Neuronal stem cell (in vitro differentiated cells): ENCODE measurements around the gene ZG16.

Experiments used
- DNase-seq: peaks from one replicate; pipeline ENCODE4 v3.0.0-alpha.2; 2013; ENCODE audit warnings: low spot score
- H2AFZ ChIP-seq: one replicate; pipeline ENCODE4 v1.6.1; 2013; ENCODE audit warnings: mild to moderate bottlenecking, low read length, inconsistent platforms
- H2AK5ac ChIP-seq: 2 replicates; pipeline ENCODE4 v1.6.1; 2013; ENCODE audit warnings: low read depth, mild to moderate bottlenecking, inconsistent platforms, low read length, moderate library complexity, mixed read lengths
- H2BK120ac ChIP-seq: 2 replicates; pipeline ENCODE4 v1.6.1; 2013; ENCODE audit warnings: low read depth, mild to moderate bottlenecking, inconsistent platforms, low read length, moderate library complexity, mixed read lengths
- H2BK12ac ChIP-seq: one replicate; pipeline ENCODE4 v1.6.1; 2013; ENCODE audit warnings: low read length, inconsistent platforms
- H2BK15ac ChIP-seq: 2 replicates; pipeline ENCODE4 v1.6.1; 2013; ENCODE audit warnings: mild to moderate bottlenecking, low read length, inconsistent platforms, mixed read lengths
- H2BK5ac ChIP-seq: one replicate; pipeline ENCODE4 v1.6.1; 2013; ENCODE audit warnings: inconsistent platforms, mild to moderate bottlenecking, low read length, moderate library complexity
- H3K14ac ChIP-seq: one replicate; pipeline ENCODE4 v1.6.1; 2013; ENCODE audit warnings: low read length, inconsistent platforms
- H3K18ac ChIP-seq: 2 replicates; pipeline ENCODE4 v1.6.1; 2013; ENCODE audit warnings: low read length, inconsistent platforms
- H3K23ac ChIP-seq: 2 replicates; pipeline ENCODE4 v1.6.1; 2013; ENCODE audit warnings: low read depth, mild to moderate bottlenecking, mixed read lengths, low read length, inconsistent platforms; ENCODE audit not compliant: poor library complexity
- H3K27ac ChIP-seq: replicated peaks from 3 replicates; pipeline ENCODE4 v1.5.1; 2013; ENCODE audit warnings: low read length, inconsistent platforms
- H3K27me3 ChIP-seq, 3 experiments: 2 replicates each; pipeline ENCODE4 v1.6.1; 2013; ENCODE audit warnings: low read length in 3 of 3, mild to moderate bottlenecking in 2 of 3, inconsistent platforms in 1 of 3, low read depth in 1 of 3, mixed read lengths in 1 of 3, moderate library complexity in 1 of 3; ENCODE audit not compliant: control insufficient read depth in 3 of 3, insufficient read depth in 3 of 3
- H3K36me3 ChIP-seq, 2 donors: replicated peaks in 1 of 2; 2 replicates each; pipeline ENCODE4 v1.6.1; 2013; ENCODE audit warnings: low read length in 2 of 2; ENCODE audit not compliant: control insufficient read depth in 2 of 2, insufficient read depth in 2 of 2
- H3K4ac ChIP-seq: 2 replicates; pipeline ENCODE4 v1.6.1; 2013; ENCODE audit warnings: inconsistent platforms, mild to moderate bottlenecking, low read length, moderate library complexity
- H3K4me1 ChIP-seq, 2 donors: 1 replicate in 1 of 2; 2 replicates in 1 of 2; pipeline ENCODE4 v1.6.1; 2013; ENCODE audit warnings: low read length in 2 of 2, low read depth in 1 of 2; ENCODE audit not compliant: control insufficient read depth in 2 of 2, insufficient read depth in 1 of 2
- H3K4me2 ChIP-seq: one replicate; pipeline ENCODE4 v1.6.1; 2013; ENCODE audit warnings: mild to moderate bottlenecking, low read length, inconsistent platforms; ENCODE audit not compliant: insufficient read depth, poor library complexity, severe bottlenecking
- H3K4me3 ChIP-seq, 2 donors: 2 replicates each; pipeline ENCODE4 v1.5.1; 2013; ENCODE audit warnings: low read length in 2 of 2, mild to moderate bottlenecking in 2 of 2, inconsistent platforms in 1 of 2, moderate library complexity in 1 of 2
- H3K79me1 ChIP-seq: one replicate; pipeline ENCODE4 v1.6.1; 2013; ENCODE audit warnings: low read depth, mild to moderate bottlenecking, inconsistent platforms, low read length, moderate library complexity
- H3K9ac ChIP-seq: one replicate; pipeline ENCODE4 v1.6.1; 2013; ENCODE audit warnings: mild to moderate bottlenecking, low read depth, low read length, inconsistent platforms; ENCODE audit not compliant: poor library complexity
- H3K9me3 ChIP-seq, 2 donors: replicated peaks in 1 of 2; 2 replicates each; pipeline versions ENCODE3 to v1.6.1; 2013; ENCODE audit warnings: low read length in 2 of 2, mild to moderate bottlenecking in 2 of 2, inconsistent platforms in 1 of 2, low read depth in 1 of 2, mixed read lengths in 1 of 2, moderate library complexity in 1 of 2; ENCODE audit not compliant: control insufficient read depth in 2 of 2, insufficient read depth in 1 of 2
- H4K8ac ChIP-seq: one replicate; pipeline ENCODE4 v1.6.1; 2013; ENCODE audit warnings: low read depth, mild to moderate bottlenecking, inconsistent platforms, low read length, moderate library complexity
- H4K91ac ChIP-seq: one replicate; pipeline ENCODE4 v1.6.1; 2013; ENCODE audit warnings: low read length, low read depth, mild to moderate bottlenecking, inconsistent platforms; ENCODE audit not compliant: poor library complexity
- WGBS, 2 donors: extraction: QIAGEN DNeasy Blood & Tissue Kit; methylation state at CpG; one replicate each; pipeline ENCODE4 v1.1.7; 2013; ENCODE audit warnings: missing lambda C conversion rate in 2 of 2, mixed read lengths in 1 of 2; ENCODE audit not compliant: insufficient read length in 2 of 2, insufficient replicate concordance in 1 of 2; ENCODE audit errors: extremely low coverage in 2 of 2; 5-methylcytosine and 5-hydroxymethylcytosine counted together

The ZG16 gene

GRCh38 chr16:29743475-29743826 lies 34.6 kb upstream of the ZG16 start:
- peaks cover 0 to 5% of the 10 kb centered on the region in 2 donors for H3K9me3 ChIP-seq
- no peak overlapping the region for H3K18ac ChIP-seq
- no peak overlapping the region for H3K27ac ChIP-seq
- H3K9ac ChIP-seq: no peak overlapping the region
- H3K4ac ChIP-seq: no peak overlapping the region
- no peak overlapping the region for H2BK15ac ChIP-seq
- no peak overlapping the region for H3K14ac ChIP-seq
- H3K27me3 ChIP-seq: peaks cover 0 to 4% (median 0%) of the 10 kb centered on the region in 3 experiments
- peaks cover 5% of the 10 kb centered on the region for H3K79me1 ChIP-seq
- DNase-seq: no peak
- H3K4me3 ChIP-seq: no peak overlapping the region
- no peak overlapping the region for H4K8ac ChIP-seq
- H3K36me3 ChIP-seq: no peaks in the 10 kb centered on the region
- no peak overlapping the region for H2BK120ac ChIP-seq
- no peak overlapping the region for H2AFZ ChIP-seq
- H2BK5ac ChIP-seq: no peak overlapping the region
- no peak overlapping the region for H4K91ac ChIP-seq
- no peak overlapping the region for H3K23ac ChIP-seq
- no peak overlapping the region for H2BK12ac ChIP-seq
- WGBS, 2 donors: no CpG with 5 or more reads among the region's 5 CpGs
- no peak overlapping the region for H2AK5ac ChIP-seq
- no peak overlapping the region for H3K4me2 ChIP-seq
- H3K4me1 ChIP-seq: no peaks in the 10 kb centered on the region

DNA sequence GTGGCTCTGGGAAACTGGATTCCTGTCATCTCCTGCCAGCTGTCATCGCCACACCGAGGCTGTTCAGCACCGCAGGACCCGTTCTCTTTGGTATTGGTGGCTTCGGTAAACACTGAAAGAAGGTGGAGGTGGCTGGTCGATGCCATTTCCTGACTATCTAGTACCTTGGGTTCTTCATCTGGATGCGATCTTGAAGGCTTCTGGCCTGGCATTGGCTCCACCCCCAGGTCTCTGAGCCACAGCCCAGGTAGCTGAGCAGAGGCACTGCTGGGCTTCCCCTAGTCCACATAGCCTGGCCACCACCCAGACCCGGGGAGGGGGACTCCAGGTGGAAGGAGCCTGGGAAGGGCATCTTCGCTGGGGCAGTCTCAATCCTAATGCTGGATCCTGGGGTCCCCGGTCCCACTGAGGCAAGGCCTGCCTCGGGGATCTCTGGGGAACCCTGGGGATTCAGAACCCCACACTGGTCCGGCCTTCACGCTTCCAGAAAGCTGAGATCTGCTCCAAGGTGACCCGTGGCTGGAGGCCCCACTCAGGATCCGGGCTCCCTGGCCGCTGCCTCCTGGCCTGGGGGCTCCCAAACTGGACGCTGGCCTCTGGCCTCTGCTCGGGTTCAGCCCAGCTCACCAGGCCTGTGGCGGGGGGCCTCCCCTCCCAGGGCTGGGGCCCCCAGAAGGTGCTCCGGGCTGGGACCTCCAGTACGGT lies 34.1 kb upstream of the ZG16 start:
- H3K14ac ChIP-seq: no peak overlapping the region
- H3K27ac ChIP-seq: no peak overlapping the region
- H3K9me3 ChIP-seq: peaks cover 0 to 5% of the 10 kb centered on the region in 2 donors
- no peak overlapping the region for H2BK15ac ChIP-seq
- H3K4me2 ChIP-seq: no peak overlapping the region
- no peak overlapping the region for H4K91ac ChIP-seq
- H3K18ac ChIP-seq: no peak overlapping the region
- DNase-seq: no peak
- H3K79me1 ChIP-seq: peaks cover 5% of the 10 kb centered on the region
- no CpG with 5 or more reads among the region's 21 CpGs for WGBS, 2 donors
- H3K4ac ChIP-seq: no peak overlapping the region
- H3K36me3 ChIP-seq: no peaks in the 10 kb centered on the region
- H3K9ac ChIP-seq: no peak overlapping the region
- peak overlapping the region; percentile 39 for H2BK5ac ChIP-seq
- no peak overlapping the region for H4K8ac ChIP-seq
- H2BK120ac ChIP-seq: no peak overlapping the region
- no peak overlapping the region for H3K4me3 ChIP-seq
- no peaks in the 10 kb centered on the region for H3K4me1 ChIP-seq
- peaks cover 0 to 4% (median 0%) of the 10 kb centered on the region in 3 experiments for H3K27me3 ChIP-seq
- no peak overlapping the region for H2AFZ ChIP-seq
- H2BK12ac ChIP-seq: no peak overlapping the region
- peak overlapping the region; percentile 89 for H3K23ac ChIP-seq
- H2AK5ac ChIP-seq: peak overlapping the region; percentile 1

DNA sequence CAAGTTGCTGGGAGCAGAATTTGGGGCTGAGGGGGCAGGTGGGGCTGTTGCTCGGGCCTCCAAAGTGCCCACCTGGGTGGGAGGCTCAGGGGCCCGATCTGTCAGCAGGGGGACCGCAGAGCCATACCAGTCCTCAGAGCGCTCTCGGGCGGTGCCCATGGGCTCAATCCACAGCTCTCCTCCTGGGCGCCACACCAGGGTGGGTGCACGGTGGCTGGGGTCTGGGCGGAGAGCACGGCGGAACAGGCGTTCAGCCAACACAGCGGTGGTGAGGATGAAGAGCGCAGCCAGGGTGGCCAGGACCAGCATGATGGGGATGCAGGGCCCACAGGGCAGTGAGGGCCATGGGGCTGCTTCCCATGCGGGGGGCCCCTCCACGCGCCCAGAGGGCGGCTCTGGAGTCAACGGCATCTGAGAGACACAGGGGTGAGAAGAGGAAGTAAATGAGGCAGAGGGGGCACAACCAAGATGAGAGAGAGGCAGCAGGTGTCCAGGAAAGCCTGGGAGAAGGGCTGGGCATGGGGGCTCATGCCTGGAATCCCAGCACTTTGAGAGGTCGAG lies 33.4 kb upstream of the ZG16 start:
- no peak overlapping the region for H3K4me3 ChIP-seq
- H2BK5ac ChIP-seq: peak overlapping the region; percentile 39
- peak overlapping the region; percentile 15 for H3K18ac ChIP-seq
- H3K9ac ChIP-seq: no peak overlapping the region
- H3K27me3 ChIP-seq: peaks cover 0 to 4% (median 0%) of the 10 kb centered on the region in 3 experiments
- no peak overlapping the region for H3K4ac ChIP-seq
- H3K27ac ChIP-seq: no peak overlapping the region
- no peak overlapping the region for H3K4me2 ChIP-seq
- no peak overlapping the region for H4K8ac ChIP-seq
- H3K4me1 ChIP-seq: no peaks in the 10 kb centered on the region
- peaks cover 0 to 5% of the 10 kb centered on the region in 2 donors for H3K9me3 ChIP-seq
- H2BK15ac ChIP-seq: no peak overlapping the region
- no peak overlapping the region for H4K91ac ChIP-seq
- no peak overlapping the region for H2AFZ ChIP-seq
- no peak overlapping the region for H3K14ac ChIP-seq
- peaks cover 5% of the 10 kb centered on the region for H3K79me1 ChIP-seq
- DNase-seq: no peak
- no peak overlapping the region for H2BK12ac ChIP-seq
- no peak overlapping the region for H2BK120ac ChIP-seq
- H3K36me3 ChIP-seq: no peaks in the 10 kb centered on the region
- peak overlapping the region; percentile 1 for H2AK5ac ChIP-seq
- WGBS, 2 donors: no CpG with 5 or more reads among the region's 20 CpGs
- H3K23ac ChIP-seq: no peak overlapping the region

DNA sequence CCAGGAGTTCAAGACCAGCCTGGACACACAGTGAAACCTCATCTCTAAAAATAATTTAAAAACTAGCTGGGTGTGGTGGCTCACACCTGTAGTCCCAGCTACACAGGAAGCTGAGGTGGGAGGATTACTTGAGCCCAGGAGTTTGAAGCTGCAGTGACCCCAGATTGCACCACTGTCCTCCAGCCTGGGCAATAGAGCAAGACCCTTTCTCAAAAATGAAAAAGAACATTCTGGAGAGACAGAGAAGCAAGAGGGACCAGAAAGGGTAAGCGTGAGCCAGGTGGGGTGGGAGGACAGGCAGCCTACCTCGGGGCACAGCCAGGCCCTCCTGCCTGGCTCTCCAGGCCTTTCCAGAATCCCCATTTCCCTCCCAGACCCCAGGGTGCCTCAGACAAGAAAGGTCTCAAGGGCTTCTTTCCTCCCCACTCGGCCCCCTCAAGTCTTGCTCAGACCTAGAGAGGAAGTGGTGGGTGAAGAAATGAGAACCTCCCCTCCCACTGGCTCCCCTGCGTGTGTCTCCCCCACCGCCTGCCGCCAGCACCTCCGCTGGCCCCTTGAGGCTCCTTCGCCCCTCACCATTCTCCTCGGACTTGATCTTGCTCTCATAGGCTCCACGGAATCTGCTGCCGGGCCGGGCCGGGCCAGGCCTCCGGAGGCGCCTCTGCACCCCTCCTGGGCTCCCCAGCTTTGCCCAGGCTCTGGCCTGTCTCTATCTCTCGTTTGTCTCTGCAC lies 32.8 kb upstream of the ZG16 start:
- H2BK120ac ChIP-seq: no peak overlapping the region
- H3K27me3 ChIP-seq: no peaks in the 10 kb centered on the region
- peak overlapping the region; percentile 17 for H2BK15ac ChIP-seq
- H3K23ac ChIP-seq: peak overlapping the region; percentile 73
- WGBS, 2 donors: no CpG with 5 or more reads among the region's 16 CpGs
- no peak overlapping the region for H2BK12ac ChIP-seq
- no peak overlapping the region for H4K91ac ChIP-seq
- no peak for DNase-seq
- H3K4ac ChIP-seq: no peak overlapping the region
- H3K9me3 ChIP-seq: peaks cover 0 to 5% of the 10 kb centered on the region in 2 donors
- no peak overlapping the region for H2AK5ac ChIP-seq
- H3K18ac ChIP-seq: peak overlapping the region; percentile 64
- no peak overlapping the region for H3K4me2 ChIP-seq
- no peak overlapping the region for H3K14ac ChIP-seq
- H3K9ac ChIP-seq: no peak overlapping the region
- H4K8ac ChIP-seq: no peak overlapping the region
- peaks cover 5% of the 10 kb centered on the region for H3K79me1 ChIP-seq
- H2AFZ ChIP-seq: no peak overlapping the region
- H3K27ac ChIP-seq: no peak overlapping the region
- H2BK5ac ChIP-seq: no peak overlapping the region
- no peaks in the 10 kb centered on the region for H3K36me3 ChIP-seq
- H3K4me1 ChIP-seq: no peaks in the 10 kb centered on the region
- no peak overlapping the region for H3K4me3 ChIP-seq
